GM19193 (cell line): ENCODE measurements around the gene VEZT.

Experiments
- POLR2A ChIP-seq: IDR thresholded peaks from 4 replicates; pipeline ENCODE4 v1.6.1; 2011; ENCODE audit not compliant: insufficient read depth, insufficient read length; ENCODE audit errors: extremely low read depth

The VEZT gene

GRCh38 chr12:95231190-95231589 lies 13.6 kb downstream of the VEZT start:
- TF ChIP-seq POLR2A: no peak

- TF ChIP-seq POLR2A: no peak
These were observed 19.7 kb downstream of the VEZT start for GRCh38 chr12:95237315-95237714.

- no peak for TF ChIP-seq POLR2A
These were observed 20.5 kb downstream of the VEZT start for GRCh38 chr12:95238150-95238549.

GRCh38 chr12:95239216-95239615 lies 21.6 kb downstream of the VEZT start:
- no peak for TF ChIP-seq POLR2A

GRCh38 chr12:95240556-95240955 lies 22.9 kb downstream of the VEZT start:
- TF ChIP-seq POLR2A: no peak

- no peak for TF ChIP-seq POLR2A
These were observed 24.3 kb downstream of the VEZT start for GRCh38 chr12:95241761-95242506.

- TF ChIP-seq POLR2A: no peak
These were observed 26.0 kb downstream of the VEZT start for GRCh38 chr12:95243497-95244183.

- TF ChIP-seq POLR2A: no peak
These were observed 26.7 kb downstream of the VEZT start for GRCh38 chr12:95244350-95244749.

GRCh38 chr12:95248095-95248494 lies 30.5 kb downstream of the VEZT start:
- no peak for TF ChIP-seq POLR2A

GRCh38 chr12:95248604-95249360 lies 31.2 kb downstream of the VEZT start:
- TF ChIP-seq POLR2A: no peak

GRCh38 chr12:95253386-95253785 lies 35.8 kb downstream of the VEZT start:
- no peak for TF ChIP-seq POLR2A

- no peak for TF ChIP-seq POLR2A
These were observed 39.9 kb downstream of the VEZT start for GRCh38 chr12:95257541-95257940.

GRCh38 chr12:95258151-95258550 lies 40.5 kb downstream of the VEZT start:
- no peak for TF ChIP-seq POLR2A

- no peak for TF ChIP-seq POLR2A
These were observed 41.2 kb downstream of the VEZT start for GRCh38 chr12:95258803-95259202.

GRCh38 chr12:95259368-95259767 lies 41.8 kb downstream of the VEZT start:
- TF ChIP-seq POLR2A: no peak

GRCh38 chr12:95261109-95261508 lies 43.5 kb downstream of the VEZT start:
- no peak for TF ChIP-seq POLR2A

- no peak for TF ChIP-seq POLR2A
These were observed 45.2 kb downstream of the VEZT start for GRCh38 chr12:95262808-95263207.

- TF ChIP-seq POLR2A: no peak
These were observed 48.2 kb downstream of the VEZT start for GRCh38 chr12:95265765-95266164.
